Endothelial cell of umbilical vein (primary cell): ENCODE results near the gene NUMA1. TPM values are rescaled to one million over a fixed set of nuclear protein-coding genes. Genes with fewer than 3 reads are reported as not detected.

ENCODE experiments used
- BruUV-seq: library from RNA; stranded (reverse); fragments of 400-500 nt; replicated peaks from 2 replicates; lab custom pipeline; 2021; lab: Mats Ljungman, UMichigan
- CTCF ChIA-PET: fragments of 300-600, 350-600 bp; sonication (Branson Sonifier 250); formaldehyde crosslinking; loops from one replicate; lab custom pipeline; 2021; ENCODE audit warnings: antibody characterized with exemption, inconsistent platforms; lab: Charles Lee
- POLR2A ChIA-PET: fragments of 300-600, 350-600 bp; sonication (Branson Sonifier 250); formaldehyde crosslinking; loops from one replicate; lab custom pipeline; 2021; ENCODE audit warnings: antibody characterized with exemption, inconsistent platforms; lab: Charles Lee
- DNase-seq: peaks from one replicate; pipeline ENCODE4 v3.0.0-alpha.2; 2011; ENCODE audit warnings: low read depth, low spot score
- FAIRE-seq: peaks from 2 replicates; lab custom pipeline; 2011; peaks lifted over from hg19 to GRCh38; lab: Jason Lieb, UNC
- H2AFZ ChIP-seq: 2 replicates; pipeline ENCODE4 v1.6.0; 2012; ENCODE audit warnings: low read depth, low read length, control low read depth, inconsistent platforms
- H3K27ac ChIP-seq: 2 replicates; pipeline ENCODE4 v1.5.1; 2011; ENCODE audit warnings: low read depth, mild to moderate bottlenecking, control low read depth, low read length, moderate library complexity; ENCODE audit not compliant: insufficient read depth
- H3K27me3 ChIP-seq, 2 experiments: 2 replicates each; pipeline versions ENCODE4 v1.6.0 to v1.6.1; 2011; ENCODE audit warnings: low read length in 2 of 2, mixed read lengths in 1 of 2; ENCODE audit not compliant: control insufficient read depth in 2 of 2, insufficient read depth in 2 of 2
- H3K36me3 ChIP-seq, 2 experiments: 2 replicates in 1 of 2; 3 replicates in 1 of 2; pipeline ENCODE4 v1.5.1; 2011; ENCODE audit warnings: low read length in 2 of 2, mild to moderate bottlenecking in 1 of 2, moderate library complexity in 1 of 2; ENCODE audit not compliant: control insufficient read depth in 2 of 2, insufficient read depth in 2 of 2; ENCODE audit errors: extremely low read depth in 1 of 2
- H3K4me1 ChIP-seq: 3 replicates; pipeline ENCODE4 v1.5.1; 2011; ENCODE audit warnings: mild to moderate bottlenecking, low read length; ENCODE audit not compliant: control insufficient read depth, insufficient read depth; ENCODE audit errors: extremely low read depth
- H3K4me2 ChIP-seq: 2 replicates; pipeline ENCODE4 v1.6.1; 2011; ENCODE audit warnings: low read length, control low read depth, mixed read lengths; ENCODE audit not compliant: insufficient read depth
- H3K4me3 ChIP-seq, 3 experiments: fragments of 200-600 bp in 1 of 3; sonication (generic), shearing (Covaris generic) in 1 of 3; replicated peaks in 1 of 3; 2 replicates each; pipeline ENCODE4 v1.5.1; 2011 to 2016; ENCODE audit warnings: control low read depth in 3 of 3, low read length in 3 of 3, mild to moderate bottlenecking in 2 of 3, inconsistent platforms in 1 of 3, low read depth in 1 of 3, moderate library complexity in 1 of 3; ENCODE audit not compliant: insufficient read depth in 1 of 3
- H3K79me2 ChIP-seq: 2 replicates; pipeline ENCODE4 v1.6.0; 2012; ENCODE audit warnings: low read length, inconsistent platforms; ENCODE audit not compliant: control insufficient read depth, insufficient read depth
- H3K9ac ChIP-seq: replicated peaks from 2 replicates; pipeline ENCODE3; 2011; ENCODE audit warnings: low read length, control low read depth; ENCODE audit not compliant: insufficient read depth; ENCODE audit errors: extremely low read depth
- H3K9me1 ChIP-seq: replicated peaks from 3 replicates; pipeline ENCODE4 v1.6.0; 2011; ENCODE audit warnings: mild to moderate bottlenecking, low read length; ENCODE audit not compliant: control insufficient read depth, insufficient read depth; ENCODE audit errors: extremely low read depth
- H3K9me3 ChIP-seq: replicated peaks from 2 replicates; pipeline ENCODE4 v1.5.1; 2012; ENCODE audit warnings: low read length, inconsistent platforms; ENCODE audit not compliant: control insufficient read depth, insufficient read depth
- H4K20me1 ChIP-seq: replicated peaks from 2 replicates; pipeline ENCODE3; 2011; ENCODE audit warnings: mild to moderate bottlenecking, low read length; ENCODE audit not compliant: control insufficient read depth, insufficient read depth; ENCODE audit errors: extremely low read depth
- EZH2 ChIP-seq: IDR thresholded peaks from 2 replicates; pipeline ENCODE4 v1.6.1; 2012; ENCODE audit warnings: borderline replicate concordance, low read depth, mild to moderate bottlenecking, moderate library complexity, low read length, inconsistent platforms; ENCODE audit not compliant: severe bottlenecking
- FOS ChIP-seq: IDR thresholded peaks from 2 replicates; pipeline ENCODE4 v1.6.1; 2011; ENCODE audit warnings: mild to moderate bottlenecking, low read length, moderate library complexity, borderline replicate concordance; ENCODE audit not compliant: insufficient read depth
- GATA2 ChIP-seq: IDR thresholded peaks from 2 replicates; pipeline ENCODE4 v1.7.0; 2011; ENCODE audit warnings: low read depth, mild to moderate bottlenecking, moderate library complexity, mixed read lengths, low read length; ENCODE audit not compliant: insufficient read length, insufficient read depth
- JUN ChIP-seq: IDR thresholded peaks from 2 replicates; pipeline ENCODE4 v1.6.1; 2011; ENCODE audit warnings: borderline replicate concordance, low read depth; ENCODE audit not compliant: insufficient read length, insufficient read depth
- MYC ChIP-seq: IDR thresholded peaks from one replicate; pipeline ENCODE4 v1.6.1; 2011; ENCODE audit warnings: mild to moderate bottlenecking, low read depth, low read length
- POLR2A ChIP-seq: IDR thresholded peaks from 2 replicates; pipeline ENCODE4 v1.6.1; 2012; ENCODE audit warnings: low read depth, mild to moderate bottlenecking, control low read depth, low read length
- POLR2AphosphoS5 ChIP-seq: IDR thresholded peaks from 2 replicates; pipeline ENCODE4 v1.6.1; 2012; ENCODE audit warnings: low read depth, mild to moderate bottlenecking, control low read depth, low read length, moderate library complexity; ENCODE audit not compliant: insufficient read depth
- dilution Hi-C: fragments of 300-500 bp; cut with MboI; formaldehyde crosslinking; loops from one replicate; pipeline ENCODE4 v1.15.0; 2019; ENCODE audit warnings: low sequenced_read_pairs; ENCODE audit not compliant: extremely low pct_ligation_motif_present
- intact Hi-C: fragments of 100-400 bp; cut with micrococcal nuclease; formaldehyde crosslinking; loops from one replicate; pipeline ENCODE4 v1.10.0; 2022
- polyA plus RNA-seq, 4 experiments: library from polyadenylated mRNA; depleted of rRNA in 3 of 4; stranded (reverse) in 3 of 4; unstranded in 1 of 4; fragments of >200 nt; gene quantifications; 2 replicates each; pipeline versions ENCODE4 v1.2.1 to v1.2.3, GENCODE V29; 2011 to 2012; ENCODE audit warnings: missing spikeins in 1 of 4
- total RNA-seq: library from RNA; stranded (reverse); gene quantifications from 2 replicates; pipeline ENCODE4 v1.2.3, GENCODE V29; 2021
- TF ChIP-seq, protein P1 (sequence below): IDR thresholded peaks from 2 replicates; pipeline ENCODE4 v1.6.1; 2011; ENCODE audit not compliant: insufficient read depth, insufficient read length
- TF ChIP-seq, protein P2 (sequence below), 2 donors: IDR thresholded peaks; 1 replicate in 1 of 2; 2 replicates in 1 of 2; pipeline ENCODE4 v1.5.1; 2011; ENCODE audit warnings: low read length in 2 of 2, mild to moderate bottlenecking in 2 of 2, moderate library complexity in 2 of 2, control low read depth in 1 of 2, inconsistent platforms in 1 of 2, low read depth in 1 of 2; ENCODE audit not compliant: insufficient read depth in 1 of 2; ENCODE audit errors: extremely low read depth in 1 of 2

NUMA1 gene
- total and polyA plus RNA-seq, 2 donors (not counting 3 experiments of a cell fraction or from before 2014, with no cell fraction given) = 120 to 164 TPM

DNA sequence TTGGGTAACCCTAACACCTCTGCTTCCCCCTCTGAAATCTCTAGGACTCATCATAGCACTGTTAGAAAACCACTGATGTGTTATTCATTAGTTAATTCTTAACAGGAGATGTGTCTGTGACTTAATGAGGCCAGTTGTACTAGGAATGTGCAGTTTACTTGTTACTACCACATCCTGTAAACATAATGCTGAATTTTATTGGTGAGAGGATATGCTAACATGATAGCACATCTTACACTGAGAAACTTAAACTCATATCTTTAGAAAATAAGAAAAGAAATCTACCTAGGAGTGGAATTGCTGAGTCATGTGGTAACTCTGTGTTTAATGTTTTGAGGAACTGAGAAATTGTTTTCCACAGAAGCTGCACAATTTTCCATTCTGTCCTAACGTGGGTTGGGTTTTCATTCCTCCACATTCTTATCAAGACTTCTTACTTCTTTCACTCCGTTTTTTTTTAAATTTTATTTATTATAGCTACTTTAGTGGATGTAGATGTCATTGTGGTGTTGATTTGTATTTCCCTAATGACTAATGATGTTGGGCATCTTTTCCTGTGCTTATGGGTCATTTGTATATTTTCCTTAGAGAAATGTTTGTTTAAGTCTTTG, 117.8 kb downstream of the NUMA1 start:
- DNase-seq = peak; percentile 76
- Histone ChIP-seq H3K36me3 (peaks cover 8 to 15% of the 10 kb centered on the region in 2 experiments), H3K4me1 (peaks cover 20% of the 10 kb centered on the region), H3K9me1 (no peaks in the 10 kb centered on the region), H3K9me3 (no peaks in the 10 kb centered on the region), H3K79me2 (peaks cover 64% of the 10 kb centered on the region), H3K27ac (peak overlapping the region; percentile 70), H3K27me3 (no peaks in the 10 kb centered on the region), H3K4me3 (no peak overlapping the region), H4K20me1 (no peaks in the 10 kb centered on the region), H3K4me2 (peak overlapping the region; percentile 74), H2AFZ (no peak overlapping the region), H3K9ac (peak overlapping the region; percentile 31)
- intact Hi-C loops (loop anchor here (2.0 kb wide), 1 partner anchor 18 kb away; no protein-coding TSS in a partner anchor), dilution Hi-C loops (no loop called here)
- ChIA-PET POLR2A (no interaction called here), CTCF (interaction anchor here (0.5 to 1.3 kb wide), 9 partner anchors 15 to 98 kb away, joined by 3 to 6 read pairs (median 3); partner anchors contain the start of genes RNF121 and XNDC1N)
- peak; percentile 59 for FAIRE-seq
- BruUV-seq = no TSS peak
- TF ChIP-seq FOS (peak; percentile 57), EZH2 (no peak)

DNA sequence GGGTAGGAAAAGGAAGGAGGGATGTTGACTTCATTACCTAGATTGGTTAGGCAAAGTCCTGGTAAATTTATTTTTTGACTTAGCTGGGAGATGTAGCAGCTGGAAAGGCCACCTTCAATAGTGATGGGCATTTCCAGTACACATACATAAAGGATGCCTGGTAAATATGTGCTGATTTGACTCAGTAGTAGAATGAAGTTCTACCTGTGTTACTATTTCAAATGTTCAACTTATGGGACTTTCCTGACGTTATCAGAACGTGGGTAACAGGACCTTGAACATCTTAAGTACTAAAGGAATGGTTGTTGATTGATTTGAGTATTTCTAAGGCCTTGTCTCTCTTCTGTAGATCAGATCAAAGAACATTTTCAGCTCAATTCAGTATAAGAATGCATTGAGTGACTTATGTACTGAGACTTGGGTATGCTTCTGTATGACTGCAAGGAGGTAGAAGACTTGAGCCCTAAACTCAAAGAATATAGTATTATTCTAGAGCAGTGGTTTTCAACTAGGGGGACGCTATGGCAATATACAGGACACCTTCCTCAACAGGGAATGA, 124.4 kb downstream of the NUMA1 start:
- no peak overlapping the region for H3K27ac ChIP-seq
- no peaks in the 10 kb centered on the region for H3K9me3 ChIP-seq
- TF ChIP-seq POLR2AphosphoS5 = no peak
- no peak for TF ChIP-seq FOS
- no peak for TF ChIP-seq EZH2
- no peak for TF ChIP-seq POLR2A
- no peak for TF ChIP-seq JUN
- TF ChIP-seq MYC = no peak
- TF ChIP-seq GATA2 = no peak
- TF ChIP-seq, protein P1, sequence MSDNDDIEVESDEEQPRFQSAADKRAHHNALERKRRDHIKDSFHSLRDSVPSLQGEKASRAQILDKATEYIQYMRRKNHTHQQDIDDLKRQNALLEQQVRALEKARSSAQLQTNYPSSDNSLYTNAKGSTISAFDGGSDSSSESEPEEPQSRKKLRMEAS = no peak
- TF ChIP-seq, protein P2, sequence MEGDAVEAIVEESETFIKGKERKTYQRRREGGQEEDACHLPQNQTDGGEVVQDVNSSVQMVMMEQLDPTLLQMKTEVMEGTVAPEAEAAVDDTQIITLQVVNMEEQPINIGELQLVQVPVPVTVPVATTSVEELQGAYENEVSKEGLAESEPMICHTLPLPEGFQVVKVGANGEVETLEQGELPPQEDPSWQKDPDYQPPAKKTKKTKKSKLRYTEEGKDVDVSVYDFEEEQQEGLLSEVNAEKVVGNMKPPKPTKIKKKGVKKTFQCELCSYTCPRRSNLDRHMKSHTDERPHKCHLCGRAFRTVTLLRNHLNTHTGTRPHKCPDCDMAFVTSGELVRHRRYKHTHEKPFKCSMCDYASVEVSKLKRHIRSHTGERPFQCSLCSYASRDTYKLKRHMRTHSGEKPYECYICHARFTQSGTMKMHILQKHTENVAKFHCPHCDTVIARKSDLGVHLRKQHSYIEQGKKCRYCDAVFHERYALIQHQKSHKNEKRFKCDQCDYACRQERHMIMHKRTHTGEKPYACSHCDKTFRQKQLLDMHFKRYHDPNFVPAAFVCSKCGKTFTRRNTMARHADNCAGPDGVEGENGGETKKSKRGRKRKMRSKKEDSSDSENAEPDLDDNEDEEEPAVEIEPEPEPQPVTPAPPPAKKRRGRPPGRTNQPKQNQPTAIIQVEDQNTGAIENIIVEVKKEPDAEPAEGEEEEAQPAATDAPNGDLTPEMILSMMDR (IDR thresholded peaks at IDR 0.05; ENCODE audit: extremely low read depth in 1 of 2, insufficient read depth in 1 of 2, low read depth in 1 of 2, low read length in 2 of 2) = no peak
- H3K27me3 ChIP-seq = no peaks in the 10 kb centered on the region
- H3K4me1 ChIP-seq = no peaks in the 10 kb centered on the region
- CTCF ChIA-PET = interaction anchor here (1.0 to 1.4 kb wide), 2 partner anchors 14 to 21 kb away, joined by 3 to 6 read pairs; no protein-coding TSS in a partner anchor
- intact Hi-C loops = no loop called here
- H3K9ac ChIP-seq = no peak overlapping the region
- BruUV-seq = no TSS peak
- no peaks in the 10 kb centered on the region for H4K20me1 ChIP-seq
- no peak for DNase-seq
- no peak overlapping the region for H3K4me2 ChIP-seq
- dilution Hi-C loops = no loop called here
- H3K36me3 ChIP-seq = peaks cover 5 to 8% of the 10 kb centered on the region in 2 experiments
- H3K9me1 ChIP-seq = no peaks in the 10 kb centered on the region
- H3K4me3 ChIP-seq = no peak overlapping the region
- POLR2A ChIA-PET = no interaction called here
- no peak for FAIRE-seq
- H3K79me2 ChIP-seq = peaks cover 93% of the 10 kb centered on the region
- no peak overlapping the region for H2AFZ ChIP-seq
